ENCODE results near the gene DOK7.

Gene DOK7

GRCh38 chr4:3419836-3420605, 43.1 kb upstream of the DOK7 start:
- no peak for FAIRE-seq
- DNase-seq (ENCODE audit: insufficient read length, low spot score), result no peak
- TF ChIP-seq POLR2A (IDR thresholded peaks at IDR 0.05; ENCODE audit: low read depth, low read length), result no peak
- no peak for TF ChIP-seq TAF1 (IDR thresholded peaks at IDR 0.05; ENCODE audit: low read depth, low read length)
- no peak for TF ChIP-seq PAX5 (IDR thresholded peaks at IDR 0.05; ENCODE audit: insufficient read depth, low read length, severe bottlenecking)
- no peak for TF ChIP-seq SPI1 (IDR thresholded peaks at IDR 0.05; ENCODE audit: low read depth, low read length)
- TF ChIP-seq POLR2AphosphoS5 (IDR thresholded peaks at IDR 0.05; ENCODE audit: low read depth, low read length), result no peak
- no peak for TF ChIP-seq POU2F2 (IDR thresholded peaks at IDR 0.05; ENCODE audit: low read depth, low read length)

DNA sequence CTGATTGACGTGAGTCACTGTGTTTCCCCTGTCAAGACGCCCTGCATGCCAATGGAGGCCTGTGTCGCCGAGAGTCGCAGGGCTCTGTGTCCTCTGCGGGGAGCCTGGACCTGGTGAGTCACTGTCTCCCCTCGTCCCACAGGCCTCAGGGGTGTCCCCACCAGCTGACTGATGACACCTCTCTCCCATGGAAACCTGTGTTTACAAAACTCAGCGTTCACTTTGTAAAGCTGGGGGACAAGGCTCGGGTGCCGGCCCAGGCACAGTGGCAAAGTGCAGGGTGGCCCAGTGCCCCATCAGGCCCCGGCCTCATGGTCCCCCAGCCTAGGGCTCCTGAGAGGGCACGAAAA, 42.5 kb upstream of the DOK7 start:
- DNase-seq (ENCODE audit: insufficient read length, low spot score), result no peak
- TF ChIP-seq POLR2AphosphoS5 (IDR thresholded peaks at IDR 0.05; ENCODE audit: low read depth, low read length), result no peak
- TF ChIP-seq POLR2A (IDR thresholded peaks at IDR 0.05; ENCODE audit: low read depth, low read length), result no peak
- TF ChIP-seq POU2F2 (IDR thresholded peaks at IDR 0.05; ENCODE audit: low read depth, low read length), result no peak
- no peak for TF ChIP-seq SPI1 (IDR thresholded peaks at IDR 0.05; ENCODE audit: low read depth, low read length)
- no peak for TF ChIP-seq TAF1 (IDR thresholded peaks at IDR 0.05; ENCODE audit: low read depth, low read length)
- TF ChIP-seq PAX5 (IDR thresholded peaks at IDR 0.05; ENCODE audit: insufficient read depth, low read length, severe bottlenecking), result no peak
- no peak for FAIRE-seq

DNA sequence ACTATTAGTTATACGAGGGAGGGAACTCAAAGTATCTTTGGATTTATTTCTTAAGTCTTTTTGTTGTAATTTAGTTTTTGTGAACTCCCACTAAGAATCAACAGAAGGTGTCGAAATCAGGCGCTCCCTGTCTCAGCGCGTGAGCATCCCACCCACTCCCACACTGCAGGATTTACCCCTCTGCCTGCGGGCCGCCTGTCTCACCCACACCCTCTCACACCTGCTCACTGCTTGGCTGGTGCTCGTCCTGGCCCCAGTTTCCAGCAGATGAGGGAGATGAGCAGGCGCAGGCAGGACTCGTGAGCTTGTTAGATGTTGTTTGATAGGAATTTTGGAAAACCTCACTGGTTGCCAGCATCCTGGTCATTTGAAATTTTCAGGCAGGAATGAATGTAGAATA, 42.1 kb upstream of the DOK7 start:
- DNase-seq (ENCODE audit: insufficient read length, low spot score) (no peak), FAIRE-seq (no peak)
- TF ChIP-seq POLR2AphosphoS5 (IDR thresholded peaks at IDR 0.05; ENCODE audit: low read depth, low read length) (no peak), PAX5 (IDR thresholded peaks at IDR 0.05; ENCODE audit: insufficient read depth, low read length, severe bottlenecking) (no peak), POU2F2 (IDR thresholded peaks at IDR 0.05; ENCODE audit: low read depth, low read length) (no peak), POLR2A (IDR thresholded peaks at IDR 0.05; ENCODE audit: low read depth, low read length) (no peak), SPI1 (IDR thresholded peaks at IDR 0.05; ENCODE audit: low read depth, low read length) (no peak), TAF1 (IDR thresholded peaks at IDR 0.05; ENCODE audit: low read depth, low read length) (no peak)

DNA sequence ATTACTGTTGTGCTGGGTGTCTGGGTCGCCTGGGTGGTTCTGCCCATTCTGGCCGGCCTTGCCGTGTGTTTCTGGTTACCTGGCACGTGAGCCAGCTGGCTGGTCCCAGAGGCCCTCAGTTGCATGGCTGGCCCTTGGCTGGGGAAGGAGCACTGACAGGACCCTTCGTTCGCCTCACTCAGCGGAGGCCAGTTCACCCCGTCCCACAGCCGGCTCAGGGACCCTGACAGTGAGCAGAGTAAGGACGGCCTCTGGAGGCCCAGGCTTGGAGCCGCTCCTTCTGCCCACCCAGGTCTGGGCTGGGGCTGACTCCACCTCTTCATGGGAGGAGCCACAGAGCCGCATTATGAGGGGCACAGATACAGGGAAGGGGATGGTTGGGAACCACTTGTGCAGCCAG, 41.6 kb upstream of the DOK7 start:
- FAIRE-seq, result no peak

DNA sequence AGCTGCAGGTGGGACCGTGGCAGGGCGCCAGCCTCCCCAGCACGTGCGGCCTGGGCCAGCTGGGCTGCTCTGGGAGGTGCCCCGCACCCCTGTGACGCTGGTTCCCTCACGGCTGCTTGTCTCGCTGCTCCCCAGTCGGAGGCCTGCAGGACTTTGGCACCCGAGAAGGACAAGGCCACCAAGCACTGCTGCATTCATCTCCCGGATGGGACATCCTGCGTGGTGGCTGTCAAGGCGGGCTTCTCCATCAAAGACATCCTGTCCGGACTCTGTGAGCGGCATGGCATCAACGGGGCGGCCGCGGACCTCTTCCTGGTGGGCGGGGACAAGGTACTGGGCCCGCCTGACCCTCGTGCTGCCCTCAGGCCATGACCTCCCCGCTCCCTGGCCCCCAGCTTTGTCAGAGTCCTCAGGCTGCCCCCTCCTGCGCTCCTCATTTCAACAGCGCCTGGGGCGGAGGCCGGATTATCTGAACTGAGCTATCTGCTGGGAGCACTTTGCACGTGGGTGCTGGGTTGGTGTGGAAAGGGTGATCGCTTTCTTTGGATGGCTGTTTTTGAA, 40.8 kb upstream of the DOK7 start:
- no peak for FAIRE-seq
- TF ChIP-seq POU2F2 (IDR thresholded peaks at IDR 0.05; ENCODE audit: low read depth, low read length), result no peak
- TF ChIP-seq PAX5 (IDR thresholded peaks at IDR 0.05; ENCODE audit: insufficient read depth, low read length, severe bottlenecking), result no peak
- TF ChIP-seq SPI1 (IDR thresholded peaks at IDR 0.05; ENCODE audit: low read depth, low read length), result no peak
- no peak for TF ChIP-seq POLR2AphosphoS5 (IDR thresholded peaks at IDR 0.05; ENCODE audit: low read depth, low read length)
- no peak for TF ChIP-seq POLR2A (IDR thresholded peaks at IDR 0.05; ENCODE audit: low read depth, low read length)
- no peak for TF ChIP-seq TAF1 (IDR thresholded peaks at IDR 0.05; ENCODE audit: low read depth, low read length)
- DNase-seq (ENCODE audit: insufficient read length, low spot score), result no peak

More for the DNA sequence above, 41.6 kb upstream of the DOK7 start:
- TF ChIP-seq PAX5 (IDR thresholded peaks at IDR 0.05; ENCODE audit: insufficient read depth, low read length, severe bottlenecking) (no peak), POLR2AphosphoS5 (IDR thresholded peaks at IDR 0.05; ENCODE audit: low read depth, low read length) (no peak), SPI1 (IDR thresholded peaks at IDR 0.05; ENCODE audit: low read depth, low read length) (no peak), POLR2A (IDR thresholded peaks at IDR 0.05; ENCODE audit: low read depth, low read length) (no peak), POU2F2 (IDR thresholded peaks at IDR 0.05; ENCODE audit: low read depth, low read length) (no peak), TAF1 (IDR thresholded peaks at IDR 0.05; ENCODE audit: low read depth, low read length) (no peak)
- no peak for DNase-seq (ENCODE audit: insufficient read length, low spot score)

GRCh38 chr4:3422808-3423297, 40.3 kb upstream of the DOK7 start:
- DNase-seq (ENCODE audit: insufficient read length, low spot score), result no peak
- FAIRE-seq, result no peak
- TF ChIP-seq POLR2A (IDR thresholded peaks at IDR 0.05; ENCODE audit: low read depth, low read length), result no peak
- no peak for TF ChIP-seq POLR2AphosphoS5 (IDR thresholded peaks at IDR 0.05; ENCODE audit: low read depth, low read length)
- no peak for TF ChIP-seq SPI1 (IDR thresholded peaks at IDR 0.05; ENCODE audit: low read depth, low read length)
- TF ChIP-seq TAF1 (IDR thresholded peaks at IDR 0.05; ENCODE audit: low read depth, low read length), result no peak
- TF ChIP-seq POU2F2 (IDR thresholded peaks at IDR 0.05; ENCODE audit: low read depth, low read length), result no peak
- TF ChIP-seq PAX5 (IDR thresholded peaks at IDR 0.05; ENCODE audit: insufficient read depth, low read length, severe bottlenecking), result no peak

GRCh38 chr4:3423406-3423805, 39.7 kb upstream of the DOK7 start:
- DNase-seq (ENCODE audit: insufficient read length, low spot score) (no peak), FAIRE-seq (no peak)
- TF ChIP-seq POU2F2 (IDR thresholded peaks at IDR 0.05; ENCODE audit: low read depth, low read length) (no peak), TAF1 (IDR thresholded peaks at IDR 0.05; ENCODE audit: low read depth, low read length) (no peak), PAX5 (IDR thresholded peaks at IDR 0.05; ENCODE audit: insufficient read depth, low read length, severe bottlenecking) (no peak), POLR2A (IDR thresholded peaks at IDR 0.05; ENCODE audit: low read depth, low read length) (no peak), POLR2AphosphoS5 (IDR thresholded peaks at IDR 0.05; ENCODE audit: low read depth, low read length) (no peak), SPI1 (IDR thresholded peaks at IDR 0.05; ENCODE audit: low read depth, low read length) (no peak)

DNA sequence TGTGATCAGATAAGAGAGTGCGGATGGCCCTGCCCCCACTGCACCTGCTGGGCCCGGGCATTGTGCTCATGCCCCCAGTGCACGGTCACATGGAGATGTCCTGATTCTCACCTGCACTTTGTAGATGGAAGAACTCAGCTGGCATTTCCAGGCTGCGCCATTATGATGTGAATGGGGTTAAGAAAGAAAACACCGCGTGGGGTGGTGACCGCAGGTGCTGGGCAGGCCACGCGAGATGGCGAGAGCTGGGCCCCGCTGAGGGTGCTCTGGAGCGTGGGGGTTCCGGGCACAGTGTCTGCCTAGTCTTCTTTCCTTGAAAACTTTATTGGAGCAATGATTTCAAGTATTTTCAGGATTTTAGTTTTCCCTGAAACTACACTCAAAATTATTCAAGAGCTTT, 39.2 kb upstream of the DOK7 start:
- no peak for FAIRE-seq
- no peak for DNase-seq (ENCODE audit: insufficient read length, low spot score)
- no peak for TF ChIP-seq SPI1 (IDR thresholded peaks at IDR 0.05; ENCODE audit: low read depth, low read length)
- no peak for TF ChIP-seq TAF1 (IDR thresholded peaks at IDR 0.05; ENCODE audit: low read depth, low read length)
- TF ChIP-seq POLR2AphosphoS5 (IDR thresholded peaks at IDR 0.05; ENCODE audit: low read depth, low read length), result no peak
- TF ChIP-seq PAX5 (IDR thresholded peaks at IDR 0.05; ENCODE audit: insufficient read depth, low read length, severe bottlenecking), result no peak

DNA sequence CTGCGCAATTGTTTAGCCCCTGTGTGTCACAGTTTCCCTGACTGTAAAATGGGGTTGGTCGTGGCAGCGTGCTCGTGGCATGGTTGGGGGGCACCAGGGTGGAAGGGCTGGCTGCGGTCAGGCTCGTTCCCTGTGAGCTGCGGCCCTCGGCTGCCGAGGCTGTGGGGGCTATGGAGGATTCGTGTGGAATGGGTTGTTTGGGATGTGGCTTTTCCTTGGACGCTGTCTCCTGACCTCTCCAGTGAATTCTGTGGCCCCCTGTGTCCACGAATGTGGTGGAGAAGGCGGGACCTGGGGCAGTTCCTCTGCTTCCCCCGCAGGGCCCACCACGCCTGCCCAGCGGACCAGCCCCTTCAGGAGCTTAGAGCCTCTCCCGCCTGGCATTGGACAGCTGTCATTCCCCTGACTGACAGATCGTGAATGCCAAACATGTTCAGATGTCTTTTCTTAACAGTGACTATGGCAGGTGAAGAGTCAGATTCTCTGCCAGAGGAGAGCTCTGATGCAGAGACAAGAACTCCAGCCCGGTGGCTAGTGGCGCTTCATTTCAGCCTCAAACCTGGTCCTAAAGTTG, 38.5 kb upstream of the DOK7 start:
- TF ChIP-seq PAX5 (IDR thresholded peaks at IDR 0.05; ENCODE audit: insufficient read depth, low read length, severe bottlenecking) (no peak), SPI1 (IDR thresholded peaks at IDR 0.05; ENCODE audit: low read depth, low read length) (no peak), POLR2AphosphoS5 (IDR thresholded peaks at IDR 0.05; ENCODE audit: low read depth, low read length) (no peak), POLR2A (IDR thresholded peaks at IDR 0.05; ENCODE audit: low read depth, low read length) (no peak), POU2F2 (IDR thresholded peaks at IDR 0.05; ENCODE audit: low read depth, low read length) (no peak), TAF1 (IDR thresholded peaks at IDR 0.05; ENCODE audit: low read depth, low read length) (no peak)
- DNase-seq (ENCODE audit: insufficient read length, low spot score), result no peak
- FAIRE-seq, result no peak
